NCI-H2227 (cell line): ENCODE results near the gene VRK3.
"Not testable (repeated sequence)": the region's sequence is repeated elsewhere in the genome, so short reads cannot be mapped to it uniquely, and the experiment has no call there.

Experiments used
- DNase-seq: peaks from one replicate; lab custom pipeline; 2025; ENCODE audit not compliant: unreplicated experiment; lab: John Stamatoyannopoulos, UW

The VRK3 gene

GRCh38 chr19:49997709-49998108, 27.5 kb downstream of the VRK3 start:
- DNase-seq, result peak; percentile 45

GRCh38 chr19:49988433-49988832, 36.7 kb downstream of the VRK3 start:
- DNase-seq, result no peak

- DNase-seq, result no peak
Measured at GRCh38 chr19:49988007-49988406, 37.2 kb downstream of the VRK3 start.

GRCh38 chr19:49987159-49987698, 37.9 kb downstream of the VRK3 start:
- DNase-seq, result no peak

- no peak for DNase-seq
Measured at GRCh38 chr19:49986354-49986753, 38.8 kb downstream of the VRK3 start.

GRCh38 chr19:49985871-49986270, 39.3 kb downstream of the VRK3 start:
- DNase-seq, result no peak

GRCh38 chr19:49984491-49984890, 40.7 kb downstream of the VRK3 start:
- DNase-seq, result no peak

GRCh38 chr19:49983645-49984229, 41.4 kb downstream of the VRK3 start:
- DNase-seq, result peak; percentile 43

- no peak for DNase-seq
Measured at GRCh38 chr19:49981603-49982593, 43.3 kb downstream of the VRK3 start.

GRCh38 chr19:49978324-49978723, 46.8 kb downstream of the VRK3 start:
- DNase-seq, result no peak

GRCh38 chr19:49977881-49978280, 47.3 kb downstream of the VRK3 start:
- DNase-seq, result no peak

GRCh38 chr19:49977076-49977475, 48.1 kb downstream of the VRK3 start:
- DNase-seq, result no peak

GRCh38 chr19:49976496-49976895, 48.7 kb downstream of the VRK3 start:
- no peak for DNase-seq

GRCh38 chr19:49975051-49975450, 50.1 kb downstream of the VRK3 start:
- no peak for DNase-seq

GRCh38 chr19:49973987-49974386, 51.2 kb downstream of the VRK3 start:
- DNase-seq, result no peak

- DNase-seq, result no peak
Measured at GRCh38 chr19:49972841-49973240, 52.3 kb downstream of the VRK3 start.

- DNase-seq, result no peak
Measured at GRCh38 chr19:49971991-49972411, 53.2 kb downstream of the VRK3 start.

- not testable (repeated sequence) for DNase-seq
Measured at GRCh38 chr19:49969355-49969754, 55.8 kb downstream of the VRK3 start.

- DNase-seq, result no peak
Measured at GRCh38 chr19:49968279-49968922, 56.8 kb downstream of the VRK3 start.

GRCh38 chr19:49960980-49961379, 64.2 kb downstream of the VRK3 start, which contains the start of gene SIGLEC11:
TSS of gene SIGLEC11 (minus strand) at chr19:49961172. CDS start at chr19:49961081, 91 bp downstream.
- DNase-seq, result not testable (repeated sequence)

GRCh38 chr19:49959892-49960291, 65.3 kb downstream of the VRK3 start:
- not testable (repeated sequence) for DNase-seq
